Smooth muscle cell (in vitro differentiated cells): ENCODE measurements around the gene VPS35L. TPM values are rescaled to one million over a fixed set of nuclear protein-coding genes. Genes with fewer than 3 reads are reported as not detected.

ENCODE experiments used
- DNase-seq: peaks from one replicate; lab custom pipeline; 2025; ENCODE audit not compliant: unreplicated experiment; lab: John Stamatoyannopoulos, UW
- H2AFZ ChIP-seq: fragments of 200-600 bp; sonication (generic); 2 replicates; pipeline ENCODE4 v1.6.0; 2016; ENCODE audit warnings: antibody characterized with exemption, low read depth, mild to moderate bottlenecking
- H3F3A ChIP-seq: fragments of 200-600 bp; sonication (generic); 2 replicates; pipeline ENCODE4 v1.6.0; 2017; ENCODE audit warnings: antibody characterized with exemption, low read depth
- H3K27ac ChIP-seq: fragments of 200-600 bp; sonication (generic); 2 replicates; pipeline ENCODE4 v1.5.1; 2016; ENCODE audit warnings: low read depth, mild to moderate bottlenecking
- H3K27me3 ChIP-seq: fragments of 200-600 bp; sonication (generic); 2 replicates; pipeline ENCODE4 v1.6.1; 2016; ENCODE audit warnings: low read depth, mild to moderate bottlenecking
- H3K36me3 ChIP-seq: fragments of 200-600 bp; sonication (generic); 2 replicates; pipeline ENCODE4 v1.5.1; 2016; ENCODE audit warnings: low read depth
- H3K4me1 ChIP-seq: fragments of 200-600 bp; sonication (generic); 2 replicates; pipeline ENCODE4 v1.5.1; 2016; ENCODE audit warnings: low read depth
- H3K4me2 ChIP-seq: fragments of 200-600 bp; sonication (generic); 2 replicates; pipeline ENCODE4 v1.6.0; 2016; ENCODE audit warnings: mild to moderate bottlenecking
- H3K4me3 ChIP-seq: fragments of 200-600 bp; sonication (generic); 2 replicates; pipeline ENCODE4 v1.5.1; 2016; ENCODE audit warnings: mild to moderate bottlenecking
- H3K79me2 ChIP-seq: fragments of 200-600 bp; sonication (generic); 2 replicates; pipeline ENCODE4 v1.6.0; 2016; ENCODE audit warnings: low read depth, mild to moderate bottlenecking
- H3K9ac ChIP-seq: fragments of 200-600 bp; sonication (generic); 2 replicates; pipeline ENCODE4 v1.6.0; 2016; ENCODE audit warnings: low read depth
- H3K9me3 ChIP-seq: fragments of 200-600 bp; sonication (generic); replicated peaks from 2 replicates; pipeline ENCODE4 v1.5.1; 2016; ENCODE audit warnings: low read depth
- H4K20me1 ChIP-seq: fragments of 200-600 bp; sonication (generic); 2 replicates; pipeline ENCODE4 v1.6.0; 2016; ENCODE audit warnings: low read depth
- WGBS: methylation state at CpG from one replicate; pipeline ENCODE4 v1.1.7; 2016; ENCODE audit warnings: low lambda C conversion rate; 5-methylcytosine and 5-hydroxymethylcytosine counted together
- polyA plus RNA-seq: library from polyadenylated mRNA; unstranded; fragments of >200 nt; fragmentation: Nextera tagmentation; extraction: Ambion mirVana; gene quantifications from 2 replicates; pipeline ENCODE4 v1.2.1, GENCODE V29; 2016
- total RNA-seq: library from RNA; depleted of rRNA; stranded (reverse); fragments of >200 nt; gene quantifications from 2 replicates; pipeline ENCODE4 v1.2.3, GENCODE V29; 2014
- TF ChIP-seq, protein P1 (sequence below): fragments of 200-600 bp; sonication (generic); IDR thresholded peaks from 2 replicates; pipeline ENCODE4 v1.5.1; 2017; ENCODE audit warnings: borderline replicate concordance, mild to moderate bottlenecking, antibody characterized with exemption; ENCODE audit not compliant: insufficient read depth, poor library complexity, severe bottlenecking

VPS35L gene
- total and polyA plus RNA-seq, 2 experiments from 2014 or later: 46.7 to 47.4 TPM

DNA sequence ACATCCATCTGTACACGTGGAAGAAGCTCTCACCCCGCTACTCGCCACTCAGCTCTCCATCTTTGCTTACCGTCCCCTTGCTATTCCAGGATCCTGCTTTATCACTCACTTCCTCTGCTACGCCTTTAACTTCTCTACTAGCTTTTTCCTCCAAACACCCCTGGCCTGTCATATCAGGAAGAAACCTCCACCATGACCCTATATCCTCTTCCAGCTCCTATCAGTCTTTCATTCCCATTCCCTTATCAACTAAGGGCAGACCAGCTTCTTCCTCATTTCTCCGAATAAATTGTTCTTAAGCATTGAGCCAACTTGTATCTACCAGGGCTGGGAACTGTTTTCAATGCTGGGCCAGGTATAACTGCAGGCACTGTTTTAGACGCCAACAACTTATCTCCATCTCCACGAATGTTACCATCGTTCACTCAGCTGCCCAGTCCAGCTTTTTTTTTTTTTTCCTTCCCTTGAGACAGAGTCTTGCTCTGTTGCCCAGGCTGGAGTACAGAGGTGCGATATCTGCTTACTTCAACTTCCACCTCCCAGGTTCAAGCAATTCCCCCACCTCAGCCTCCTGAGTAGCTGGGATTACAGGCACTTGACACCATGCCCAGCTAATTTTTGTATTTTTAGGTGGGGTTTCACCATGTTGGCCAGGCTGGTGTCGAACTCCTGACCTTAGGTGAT, 166.9 kb downstream of the VPS35L start:
- Histone ChIP-seq H2AFZ (no peak overlapping the region), H3K9me3 (no peaks in the 10 kb centered on the region), H4K20me1 (no peaks in the 10 kb centered on the region), H3F3A (no peaks in the 10 kb centered on the region), H3K36me3 (no peaks in the 10 kb centered on the region), H3K27ac (no peak overlapping the region), H3K79me2 (peaks cover 13% of the 10 kb centered on the region), H3K4me1 (no peaks in the 10 kb centered on the region), H3K27me3 (no peaks in the 10 kb centered on the region), H3K4me3 (no peak overlapping the region), H3K9ac (no peak overlapping the region), H3K4me2 (no peak overlapping the region)
- TF ChIP-seq, protein P1, sequence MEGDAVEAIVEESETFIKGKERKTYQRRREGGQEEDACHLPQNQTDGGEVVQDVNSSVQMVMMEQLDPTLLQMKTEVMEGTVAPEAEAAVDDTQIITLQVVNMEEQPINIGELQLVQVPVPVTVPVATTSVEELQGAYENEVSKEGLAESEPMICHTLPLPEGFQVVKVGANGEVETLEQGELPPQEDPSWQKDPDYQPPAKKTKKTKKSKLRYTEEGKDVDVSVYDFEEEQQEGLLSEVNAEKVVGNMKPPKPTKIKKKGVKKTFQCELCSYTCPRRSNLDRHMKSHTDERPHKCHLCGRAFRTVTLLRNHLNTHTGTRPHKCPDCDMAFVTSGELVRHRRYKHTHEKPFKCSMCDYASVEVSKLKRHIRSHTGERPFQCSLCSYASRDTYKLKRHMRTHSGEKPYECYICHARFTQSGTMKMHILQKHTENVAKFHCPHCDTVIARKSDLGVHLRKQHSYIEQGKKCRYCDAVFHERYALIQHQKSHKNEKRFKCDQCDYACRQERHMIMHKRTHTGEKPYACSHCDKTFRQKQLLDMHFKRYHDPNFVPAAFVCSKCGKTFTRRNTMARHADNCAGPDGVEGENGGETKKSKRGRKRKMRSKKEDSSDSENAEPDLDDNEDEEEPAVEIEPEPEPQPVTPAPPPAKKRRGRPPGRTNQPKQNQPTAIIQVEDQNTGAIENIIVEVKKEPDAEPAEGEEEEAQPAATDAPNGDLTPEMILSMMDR: no peak
- DNase-seq: no peak
- 91% methylated on average over 11 of the region's 11 CpGs for WGBS

DNA sequence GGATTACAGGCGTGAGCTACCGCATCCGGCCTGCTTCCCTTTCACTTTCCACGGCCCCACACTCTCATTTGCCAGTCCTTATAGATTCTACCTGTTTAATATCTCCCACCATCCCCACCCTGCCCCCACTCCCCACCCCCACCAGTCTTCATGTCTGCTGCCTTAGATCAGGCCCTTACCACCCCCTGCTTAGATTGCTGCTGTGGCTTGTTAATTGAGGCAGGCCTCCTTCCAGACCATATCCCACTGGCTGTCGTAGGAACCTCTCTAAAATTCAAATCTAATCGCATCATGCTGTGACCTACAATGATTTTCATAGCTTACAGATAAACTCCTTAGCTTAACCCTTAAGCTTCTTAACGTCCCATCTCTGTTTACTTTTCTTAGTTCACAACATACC, 167.5 kb downstream of the VPS35L start:
- Histone ChIP-seq H3K27me3 (no peaks in the 10 kb centered on the region), H2AFZ (no peak overlapping the region), H3K9ac (no peak overlapping the region), H3K79me2 (peaks cover 12% of the 10 kb centered on the region), H3K4me2 (no peak overlapping the region), H3K9me3 (no peaks in the 10 kb centered on the region), H3K4me3 (no peak overlapping the region), H3K36me3 (no peaks in the 10 kb centered on the region), H3F3A (no peaks in the 10 kb centered on the region), H3K4me1 (no peaks in the 10 kb centered on the region), H3K27ac (no peak overlapping the region), H4K20me1 (no peaks in the 10 kb centered on the region)
- DNase-seq: no peak
- TF ChIP-seq, protein P1: no peak
- WGBS: 71% methylated on average over 7 of the region's 7 CpGs

DNA sequence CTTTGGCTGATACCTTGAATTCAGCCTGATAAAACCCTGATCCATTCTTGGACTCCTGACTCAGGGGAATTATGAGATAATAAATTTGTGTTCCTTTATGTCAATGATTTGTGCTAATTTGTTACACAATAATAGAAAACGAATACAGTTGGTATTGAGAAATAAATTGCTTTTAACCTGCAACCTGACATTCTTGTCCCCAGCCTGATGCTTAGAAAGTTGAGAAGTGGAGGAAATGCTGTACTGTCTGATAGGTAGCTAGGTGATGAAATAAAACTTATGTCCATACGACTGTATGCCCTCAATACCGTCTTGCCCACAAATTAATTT, 173.1 kb downstream of the VPS35L start:
- Histone ChIP-seq H3K79me2 (no peaks in the 10 kb centered on the region), H3K9ac (no peak overlapping the region), H3K36me3 (no peaks in the 10 kb centered on the region), H3K4me1 (no peaks in the 10 kb centered on the region), H3K27me3 (no peaks in the 10 kb centered on the region), H2AFZ (no peak overlapping the region), H4K20me1 (no peaks in the 10 kb centered on the region), H3K4me3 (no peak overlapping the region), H3F3A (no peaks in the 10 kb centered on the region), H3K4me2 (no peak overlapping the region), H3K27ac (no peak overlapping the region), H3K9me3 (no peaks in the 10 kb centered on the region)
- 96% methylated on average over 3 of the region's 3 CpGs for WGBS
- TF ChIP-seq, protein P1: no peak
- DNase-seq: no peak

DNA sequence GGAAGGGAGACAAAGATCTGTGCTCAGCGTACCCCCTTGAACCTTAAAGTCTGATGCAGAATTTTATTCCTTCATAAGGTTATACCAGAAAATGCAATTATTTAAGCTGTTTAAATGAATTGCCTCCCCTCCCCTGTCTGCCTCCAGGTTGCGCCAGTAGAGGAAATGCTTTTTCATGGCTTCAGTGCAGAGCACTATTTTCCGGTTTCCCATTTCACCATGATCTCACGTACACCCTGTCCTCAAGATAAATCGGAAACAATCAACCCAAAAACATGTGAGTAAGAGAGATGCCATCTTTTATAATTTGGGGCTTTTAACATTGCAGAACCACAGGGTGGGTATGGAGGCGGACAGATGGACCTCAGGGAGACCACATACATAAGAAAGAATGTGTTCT, 178.0 kb downstream of the VPS35L start:
- Histone ChIP-seq H3K4me3 (no peak overlapping the region), H3K79me2 (no peaks in the 10 kb centered on the region), H3K4me2 (no peak overlapping the region), H4K20me1 (no peaks in the 10 kb centered on the region), H3K4me1 (no peaks in the 10 kb centered on the region), H3K27me3 (no peaks in the 10 kb centered on the region), H3K27ac (no peak overlapping the region), H3K36me3 (no peaks in the 10 kb centered on the region), H3K9ac (no peak overlapping the region), H3K9me3 (no peaks in the 10 kb centered on the region), H3F3A (no peaks in the 10 kb centered on the region), H2AFZ (no peak overlapping the region)
- 97% methylated on average over 6 of the region's 6 CpGs for WGBS
- TF ChIP-seq, protein P1: no peak
- DNase-seq: no peak
